Measurements from ENCODE around the gene APMAP.

APMAP gene

GRCh38 chr20:24990810-24991252 is 1.7 kb downstream of the APMAP start:
- DNase-seq (ENCODE audit: low read depth in 1 of 2, low spot score in 1 of 2), result no peak

GRCh38 chr20:24989162-24989561 is 3.4 kb downstream of the APMAP start:
- no peak for DNase-seq (ENCODE audit: low read depth in 1 of 2, low spot score in 1 of 2)

GRCh38 chr20:24987873-24988835 is 4.4 kb downstream of the APMAP start:
- DNase-seq (ENCODE audit: low read depth in 1 of 2, low spot score in 1 of 2), result no peak

DNA sequence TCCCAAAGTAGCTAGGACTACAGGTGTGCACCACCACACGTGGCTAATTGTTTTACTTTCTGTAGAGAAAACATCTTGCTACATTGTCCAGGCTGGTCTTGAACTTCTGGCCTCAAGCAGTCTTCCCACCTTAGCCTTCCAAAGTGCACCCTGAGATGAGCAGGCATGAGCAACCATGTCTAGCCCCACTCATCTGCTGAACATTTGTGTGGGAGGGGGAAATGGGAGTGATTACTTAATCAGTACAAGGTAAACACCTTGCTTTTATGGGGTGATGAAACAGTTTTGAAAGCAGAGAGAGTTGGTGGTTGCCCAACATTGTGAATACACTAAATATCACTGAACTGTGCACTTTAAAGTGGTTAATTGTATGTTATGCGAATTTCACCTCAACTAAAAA is 5.3 kb downstream of the APMAP start:
- DNase-seq (ENCODE audit: low read depth in 1 of 2, low spot score in 1 of 2), result no peak

- no peak for DNase-seq (ENCODE audit: low read depth in 1 of 2, low spot score in 1 of 2)
Observed at GRCh38 chr20:24986436-24987015, 6.0 kb downstream of the APMAP start.

DNA sequence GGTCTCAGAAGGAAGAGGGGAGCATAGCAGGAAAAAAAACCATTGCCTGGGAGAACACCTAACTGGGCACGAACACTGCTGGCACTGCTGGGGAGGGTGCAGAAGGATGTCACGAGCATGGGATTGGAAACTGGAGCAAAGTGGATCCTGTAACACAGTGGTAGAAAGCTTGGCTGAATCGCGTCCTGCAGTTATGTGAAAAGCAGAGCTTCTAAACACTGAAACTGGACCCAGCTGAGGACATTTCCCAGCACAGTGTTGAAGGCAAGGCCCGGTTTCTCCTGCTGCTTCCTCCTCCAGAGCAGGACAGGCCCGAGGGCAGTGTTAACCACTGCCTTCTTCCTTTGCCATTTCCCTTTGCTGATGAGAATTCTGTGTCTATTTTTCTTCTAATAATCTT is 6.7 kb downstream of the APMAP start:
- DNase-seq (ENCODE audit: low read depth in 1 of 2, low spot score in 1 of 2), result no peak

DNA sequence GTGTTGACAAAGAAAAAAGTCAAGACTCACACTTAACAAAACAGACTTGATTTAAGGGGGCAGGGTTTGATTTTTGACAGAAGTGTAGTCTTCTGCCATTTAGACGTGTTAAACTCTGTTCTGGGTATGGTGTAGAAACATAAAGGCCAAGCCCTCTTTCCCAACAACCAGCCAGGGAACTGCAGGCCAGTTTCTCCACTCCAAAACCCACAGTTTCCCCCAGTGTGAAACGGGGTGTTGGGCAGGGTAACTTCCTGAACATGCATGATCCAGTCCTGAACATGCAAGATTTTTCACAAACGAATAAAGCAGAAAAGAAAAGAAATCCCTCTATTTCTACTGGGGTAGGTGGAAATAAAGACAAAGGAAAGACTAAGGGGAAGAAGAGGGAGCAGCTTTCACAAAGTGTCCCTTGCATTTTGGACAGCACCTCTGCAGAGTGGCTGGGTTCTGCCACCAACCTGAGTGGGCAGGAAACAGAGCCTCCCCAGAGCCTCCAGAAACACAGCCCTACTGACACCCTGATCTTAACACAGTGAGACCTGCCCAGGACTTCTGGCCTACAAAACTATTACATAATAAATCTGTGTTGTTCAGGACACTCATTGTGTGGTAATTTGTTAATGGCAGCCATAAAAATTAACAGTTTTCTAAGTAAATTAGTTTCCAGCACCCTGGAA is 7.5 kb downstream of the APMAP start:
- no peak for DNase-seq (ENCODE audit: low read depth in 1 of 2, low spot score in 1 of 2)

DNA sequence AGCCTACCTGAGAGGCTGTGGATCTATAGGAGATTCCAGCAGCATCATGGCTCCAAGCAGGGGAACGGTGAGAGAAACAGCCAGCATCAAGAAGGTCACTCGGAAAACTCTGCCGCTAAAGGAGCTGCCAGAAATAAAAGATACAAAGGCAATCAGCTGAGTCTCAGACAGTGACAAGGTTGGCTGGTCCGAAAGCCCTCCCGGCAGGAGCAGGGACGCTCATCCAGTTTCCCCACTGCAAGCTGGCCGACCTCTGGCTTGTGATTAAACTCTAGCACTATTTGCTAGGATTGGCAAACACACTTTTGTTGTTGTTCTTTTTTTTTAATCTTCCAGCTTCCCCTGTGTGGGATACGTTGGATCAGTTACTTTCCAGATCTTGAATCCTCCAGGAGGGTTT is 8.7 kb downstream of the APMAP start:
- no peak for DNase-seq (ENCODE audit: low read depth in 1 of 2, low spot score in 1 of 2)

DNA sequence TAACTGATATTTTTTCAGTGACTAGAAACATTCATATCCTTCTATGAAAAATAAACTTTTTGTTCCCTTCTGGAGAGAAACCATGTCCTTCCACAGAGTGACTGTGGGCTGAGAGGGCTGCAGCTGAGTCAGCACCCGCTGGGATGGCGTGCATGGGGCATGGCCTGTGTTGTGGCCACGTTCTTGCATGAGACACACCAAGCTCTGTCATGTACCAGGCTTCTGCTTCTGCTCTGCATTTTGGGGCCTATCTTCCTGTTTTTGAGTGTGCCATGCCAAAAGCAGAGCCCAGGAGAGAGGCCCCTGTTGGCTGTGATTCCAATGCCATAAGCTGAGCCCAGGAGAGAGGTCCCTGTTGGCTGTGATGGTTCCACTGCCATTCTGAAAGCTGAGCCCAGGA is 10.8 kb downstream of the APMAP start:
- no peak for DNase-seq (ENCODE audit: low read depth in 1 of 2, low spot score in 1 of 2)

- DNase-seq (ENCODE audit: low read depth in 1 of 2, low spot score in 1 of 2), result no peak
Observed at GRCh38 chr20:24981282-24981681, 11.3 kb downstream of the APMAP start.

DNA sequence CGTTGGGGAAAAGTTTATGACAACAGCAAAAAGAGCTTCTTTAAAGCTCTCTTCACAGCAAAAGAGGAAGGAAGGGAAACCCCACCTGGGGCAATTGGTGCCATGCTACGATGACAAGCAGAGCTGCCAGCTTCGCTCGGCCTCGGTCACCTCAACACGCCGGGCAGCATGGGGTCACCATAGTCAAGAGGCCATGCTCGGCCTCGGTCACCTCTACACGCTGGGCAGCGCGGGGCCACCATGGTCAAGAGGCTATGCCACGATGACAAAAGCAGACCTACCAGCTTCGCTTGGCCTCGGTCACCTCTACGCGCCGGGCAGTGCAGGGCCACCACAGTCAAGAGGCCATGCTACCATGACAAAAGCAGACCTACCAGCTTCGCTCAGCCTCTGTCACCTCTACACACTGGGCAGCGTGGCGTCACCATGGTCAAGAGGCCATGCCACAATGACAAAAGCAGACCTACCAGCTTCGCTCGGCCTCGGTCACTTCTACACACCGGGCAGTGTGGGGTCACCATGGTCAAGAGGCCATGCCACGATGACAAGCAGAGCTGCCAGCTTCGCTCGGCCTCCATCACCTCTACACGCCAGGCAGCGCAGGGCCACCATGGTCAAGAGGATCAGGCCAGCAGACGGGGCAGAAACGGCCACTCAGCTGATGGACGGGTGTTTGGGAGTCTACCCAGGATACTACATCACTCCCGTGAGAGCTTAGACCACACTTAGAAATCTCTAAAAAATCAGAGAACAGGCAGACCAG is 12.1 kb downstream of the APMAP start:
- no peak for DNase-seq (ENCODE audit: low read depth in 1 of 2, low spot score in 1 of 2)

- DNase-seq (ENCODE audit: low read depth in 1 of 2, low spot score in 1 of 2), result no peak
Observed at GRCh38 chr20:24979036-24979960, 13.3 kb downstream of the APMAP start.

DNA sequence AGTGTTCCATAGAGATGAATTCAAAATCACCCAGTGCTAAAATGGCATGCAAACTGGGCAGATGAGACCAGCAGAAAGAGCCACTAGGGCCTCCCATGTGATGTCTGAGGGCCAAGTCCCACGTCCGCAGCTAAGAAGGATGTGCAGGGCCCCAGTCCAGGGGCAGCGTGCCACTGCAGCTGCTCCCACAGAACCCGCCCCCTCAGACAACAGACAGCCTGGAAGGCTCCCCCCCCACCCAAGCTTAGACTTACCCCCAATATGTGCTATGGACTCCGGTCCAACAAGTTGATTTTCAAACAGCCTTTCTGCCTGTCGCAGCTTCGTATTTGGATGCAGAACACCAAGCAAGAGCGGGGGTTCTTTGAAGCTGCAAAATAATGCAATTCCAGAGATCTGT is 14.0 kb downstream of the APMAP start:
- DNase-seq (ENCODE audit: low read depth in 1 of 2, low spot score in 1 of 2), result no peak

- no peak for DNase-seq (ENCODE audit: low read depth in 1 of 2, low spot score in 1 of 2)
Observed at GRCh38 chr20:24977797-24978196, 14.8 kb downstream of the APMAP start.

- no peak for DNase-seq (ENCODE audit: low read depth in 1 of 2, low spot score in 1 of 2)
Observed at GRCh38 chr20:24977336-24977735, 15.2 kb downstream of the APMAP start.

DNA sequence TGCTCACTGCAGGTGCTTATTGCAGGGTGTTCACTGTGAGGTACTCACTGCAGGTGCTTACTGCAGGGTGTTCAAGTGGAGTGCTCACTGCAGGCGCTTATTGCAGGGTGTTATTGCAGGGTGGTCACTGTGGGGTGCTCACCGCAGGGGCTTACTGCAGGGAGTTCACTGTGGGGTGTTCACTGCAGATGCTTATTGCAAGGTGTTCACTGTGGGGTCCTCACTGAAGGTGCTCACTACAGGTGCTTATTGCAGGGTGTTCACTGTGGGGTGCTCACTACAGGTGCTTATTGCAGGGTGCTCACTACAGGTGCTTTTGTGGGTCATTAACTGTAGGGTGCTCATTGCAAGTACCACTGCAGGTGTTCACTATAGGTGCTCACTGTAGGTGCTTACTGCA is 20.2 kb downstream of the APMAP start:
- no peak for DNase-seq (ENCODE audit: low read depth in 1 of 2, low spot score in 1 of 2)

DNA sequence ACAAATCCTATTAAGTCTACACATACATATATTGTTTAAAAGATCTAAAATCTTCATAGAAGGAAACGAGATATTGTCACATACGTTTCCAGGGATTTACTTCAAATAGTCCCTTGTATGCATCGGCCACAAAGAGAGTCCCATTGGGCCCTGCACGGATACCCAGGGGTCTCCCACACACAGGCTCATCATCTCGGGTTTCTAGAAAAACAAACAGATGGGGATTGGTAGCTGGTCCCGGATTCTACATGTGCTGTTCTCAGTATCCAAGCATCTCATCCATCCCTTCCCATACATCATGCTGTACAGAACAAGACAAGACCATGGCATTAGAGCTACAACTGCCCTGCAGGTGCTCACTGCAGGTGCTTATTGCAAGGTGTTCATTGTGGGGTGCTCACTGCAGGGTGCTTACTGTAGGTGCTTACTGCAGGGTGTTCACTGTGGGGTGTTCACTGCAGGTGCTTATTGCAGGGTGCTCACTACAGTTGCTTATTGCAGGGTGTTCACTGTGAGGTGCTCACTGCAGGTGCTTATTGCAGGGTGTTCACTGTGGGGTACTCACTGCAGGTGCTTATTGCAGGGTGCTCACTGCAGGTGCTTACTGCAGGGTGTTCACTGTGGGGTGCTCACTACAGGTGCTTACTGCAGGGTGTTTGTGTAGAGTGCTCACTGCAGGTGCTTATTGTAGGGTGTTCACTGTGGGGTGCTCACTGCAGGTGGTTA is 21.0 kb downstream of the APMAP start:
- no peak for DNase-seq (ENCODE audit: low read depth in 1 of 2, low spot score in 1 of 2)

- DNase-seq (ENCODE audit: low read depth in 1 of 2, low spot score in 1 of 2), result no peak
Observed at GRCh38 chr20:24970754-24971153, 21.8 kb downstream of the APMAP start.

GRCh38 chr20:24970030-24970553 is 22.5 kb downstream of the APMAP start:
- no peak for DNase-seq (ENCODE audit: low read depth in 1 of 2, low spot score in 1 of 2)
